SK-N-SH (cell line): ENCODE measurements around the gene UTRN. TPM values are rescaled to one million over a fixed set of nuclear protein-coding genes. Genes with fewer than 3 reads are reported as not detected.
A peak's percentile ranks its signal among the peaks of the same experiment; 100 is the strongest.

Experiments used
- CTCF ChIA-PET: fragments of 300-600, 350-600 bp; formaldehyde crosslinking; extraction: SDS; loops from one replicate; lab custom pipeline; 2021; lab: Yijun Ruan, JAX
- POLR2A ChIA-PET: fragments of 350-600 bp; sonication (Branson Sonifier 250); formaldehyde crosslinking; extraction: SDS; loops from one replicate; lab custom pipeline; 2020; ENCODE audit warnings: antibody characterized with exemption, inconsistent platforms; lab: Yijun Ruan, JAX
- DNase-seq: peaks from one replicate; pipeline ENCODE4 v3.0.0; 2012
- H2AFZ ChIP-seq: fragments of 200-600 bp; sonication (generic); 2 replicates; pipeline ENCODE4 v1.8.1; 2016; ENCODE audit warnings: antibody characterized with exemption, mild to moderate bottlenecking, low read depth
- H3F3A ChIP-seq: fragments of 200-600 bp; sonication (generic); replicated peaks from 2 replicates; pipeline ENCODE3; 2016; ENCODE audit warnings: antibody characterized with exemption, mild to moderate bottlenecking; ENCODE audit not compliant: insufficient read depth
- H3K27ac ChIP-seq, 2 experiments: fragments of 200-500 bp in 1 of 2; fragments of 200-600 bp in 1 of 2; sonication (Bioruptor generic) in 1 of 2; sonication (generic), shearing (Covaris generic) in 1 of 2; 2 replicates each; pipeline versions ENCODE4 v1.5.1 to v1.6.1; 2014 to 2016; ENCODE audit warnings: low read depth in 2 of 2, inconsistent platforms in 1 of 2, low read length in 1 of 2, mild to moderate bottlenecking in 1 of 2, mixed read lengths in 1 of 2
- H3K27me3 ChIP-seq: fragments of 200-600 bp; sonication (generic), shearing (Covaris generic); 2 replicates; pipeline ENCODE4 v1.6.1; 2016; ENCODE audit warnings: mixed run types; ENCODE audit not compliant: insufficient read depth
- H3K36me3 ChIP-seq, 2 experiments: fragments of 200-500 bp in 1 of 2; fragments of 200-600 bp in 1 of 2; sonication (Bioruptor generic) in 1 of 2; sonication (generic) in 1 of 2; replicated peaks in 1 of 2; 2 replicates each; pipeline versions ENCODE3 to v1.5.1; 2014 to 2016; ENCODE audit warnings: low read length in 1 of 2, mild to moderate bottlenecking in 1 of 2; ENCODE audit not compliant: insufficient read depth in 2 of 2, control insufficient read depth in 1 of 2
- H3K4me1 ChIP-seq, 2 experiments: fragments of 200-500 bp in 1 of 2; fragments of 200-600 bp in 1 of 2; sonication (Bioruptor generic) in 1 of 2; sonication (generic), shearing (Covaris generic) in 1 of 2; 2 replicates each; pipeline versions ENCODE4 v1.5.1 to v1.6.1; 2014 to 2016; ENCODE audit warnings: low read depth in 1 of 2, low read length in 1 of 2, mixed run types in 1 of 2; ENCODE audit not compliant: insufficient read depth in 2 of 2, control insufficient read depth in 1 of 2
- H3K4me2 ChIP-seq: fragments of 200-600 bp; sonication (generic), shearing (Covaris generic); 2 replicates; pipeline ENCODE4 v1.6.1; 2017; ENCODE audit warnings: mixed run types
- H3K4me3 ChIP-seq, 2 experiments: fragments of 200-500 bp in 1 of 2; fragments of 200-600 bp in 1 of 2; sonication (Bioruptor generic) in 1 of 2; sonication (generic), shearing (Covaris generic) in 1 of 2; 2 replicates each; pipeline versions ENCODE4 v1.5.1 to v1.8.1; 2014 to 2016; ENCODE audit warnings: low read depth in 2 of 2, inconsistent platforms in 1 of 2, low read length in 1 of 2, mild to moderate bottlenecking in 1 of 2, mixed read lengths in 1 of 2, moderate library complexity in 1 of 2
- H3K79me2 ChIP-seq: fragments of 200-600 bp; sonication (generic); 2 replicates; pipeline ENCODE4 v1.8.1; 2017; ENCODE audit warnings: mild to moderate bottlenecking; ENCODE audit not compliant: insufficient read depth
- H3K9ac ChIP-seq: fragments of 200-600 bp; sonication (generic); 2 replicates; pipeline ENCODE4 v1.6.1; 2017; ENCODE audit warnings: mixed run types
- H3K9me2 ChIP-seq: fragments of 200-600 bp; sonication (generic); 2 replicates; pipeline ENCODE4 v1.6.1; 2017; ENCODE audit warnings: mixed run types
- H3K9me3 ChIP-seq: fragments of 200-600 bp; sonication (generic); 2 replicates; pipeline ENCODE4 v1.6.1; 2017; ENCODE audit warnings: mixed run types, mild to moderate bottlenecking, moderate library complexity
- H4K20me1 ChIP-seq: fragments of 200-600 bp; sonication (generic); 2 replicates; pipeline ENCODE4 v1.6.1; 2017; ENCODE audit warnings: mild to moderate bottlenecking, mixed run types; ENCODE audit not compliant: insufficient read depth
- CHD2 ChIP-seq: fragments of 150-350 bp; IDR thresholded peaks from 2 replicates; pipeline ENCODE4 v1.6.1; 2018; ENCODE audit warnings: low read length; ENCODE audit not compliant: partially characterized antibody
- EP300 ChIP-seq, 2 experiments: IDR thresholded peaks; 2 replicates each; pipeline versions ENCODE4 v1.4.0 to v1.6.1; 2012; ENCODE audit warnings: borderline replicate concordance in 1 of 2, low read depth in 1 of 2, low read length in 1 of 2
- FOSL2 ChIP-seq: IDR thresholded peaks from 2 replicates; pipeline ENCODE4 v1.4.0; 2012; ENCODE audit warnings: low read depth, mild to moderate bottlenecking, moderate library complexity, borderline replicate concordance
- FOXM1 ChIP-seq: IDR thresholded peaks from 2 replicates; pipeline ENCODE4 v1.4.0; 2012; ENCODE audit warnings: low read depth, mild to moderate bottlenecking
- MAX ChIP-seq: IDR thresholded peaks from 2 replicates; pipeline ENCODE4 v1.4.0; 2012; ENCODE audit warnings: low read depth
- MXI1 ChIP-seq: IDR thresholded peaks from 2 replicates; pipeline ENCODE4 v1.6.1; 2012; ENCODE audit warnings: mild to moderate bottlenecking, low read depth, low read length, improper control_type of control experiment
- REST ChIP-seq: IDR thresholded peaks from 2 replicates; pipeline ENCODE4 v1.6.1; 2012; ENCODE audit warnings: mild to moderate bottlenecking, low read depth, low read length, moderate library complexity
- RFX5 ChIP-seq: IDR thresholded peaks from 2 replicates; pipeline ENCODE4 v1.6.1; 2012; ENCODE audit warnings: mild to moderate bottlenecking, improper control_type of control experiment, low read length
- YY1 ChIP-seq: IDR thresholded peaks from 2 replicates; pipeline ENCODE4 v1.4.0; 2012; ENCODE audit warnings: low read depth, mild to moderate bottlenecking
- ZBTB33 ChIP-seq: IDR thresholded peaks from 2 replicates; pipeline ENCODE4 v1.4.0; 2012; ENCODE audit warnings: low read depth, borderline replicate concordance
- WGBS: methylation state at CpG from one replicate; pipeline ENCODE4 v1.1.6; 2017; ENCODE audit warnings: low lambda C conversion rate; 5-methylcytosine and 5-hydroxymethylcytosine counted together
- polyA plus RNA-seq, 3 experiments: library from polyadenylated mRNA; depleted of rRNA; stranded (reverse); fragments of >200 nt; gene quantifications; 2 replicates each; pipeline ENCODE4 v1.2.3, GENCODE V29; 2012

Gene UTRN
- polyA plus RNA-seq, 1 of the 3 experiments (the other 2 are of a cell fraction) = 6.8 TPM

GRCh38 chr6:144314562-144314961 lies 29.4 kb downstream of the UTRN start:
- H3K4me2 ChIP-seq = 0 out of 2 replicates have a peak overlapping the region, but pooled peaks have one; percentile 11
- POLR2A ChIA-PET = interaction anchor here (0.6 kb wide), 1 partner anchor 11 kb away, joined by 3 read pairs; no protein-coding TSS in a partner anchor

More at GRCh38 chr6:144314562-144314961, 29.4 kb downstream of the UTRN start:
- no peak overlapping the region for H3K4me3 ChIP-seq
- DNase-seq = no peak
- TF ChIP-seq MXI1 (no peak), FOXM1 (no peak), MAX (no peak), EP300 (IDR thresholded peaks at IDR 0.05; ENCODE audit: borderline replicate concordance in 1 of 2, low read depth in 1 of 2, low read length in 1 of 2) (no peak), ZBTB33 (no peak), RFX5 (no peak), CHD2 (no peak), YY1 (no peak), REST (no peak), FOSL2 (no peak)
- peaks cover 4% of the 10 kb centered on the region for H3F3A ChIP-seq
- H4K20me1 ChIP-seq = no peaks in the 10 kb centered on the region
- no peaks in the 10 kb centered on the region for H3K9me3 ChIP-seq
- H2AFZ ChIP-seq = no peak overlapping the region
- no peak overlapping the region for H3K9ac ChIP-seq
- H3K9me2 ChIP-seq = no peaks in the 10 kb centered on the region
- CTCF ChIA-PET = interaction anchor here (1.6 kb wide), 1 partner anchor 10 kb away, joined by 3 read pairs; no protein-coding TSS in a partner anchor
- peaks cover 0 to 3% of the 10 kb centered on the region in 2 experiments; a peak in 2 of 4 replicates for H3K4me1 ChIP-seq
- 29% methylated on average over 1 of the region's 1 CpG for WGBS
- H3K79me2 ChIP-seq = 0 out of 2 replicates have a peak, but pooled peaks cover 7% of the 10 kb centered on the region
- H3K27ac ChIP-seq = peak overlapping the region; percentile 51 to 77; a peak in 3 of 4 replicates
- no peaks in the 10 kb centered on the region for H3K36me3 ChIP-seq
- no peaks in the 10 kb centered on the region; the same call in 1 of the 2 replicates for H3K27me3 ChIP-seq
